Endothelial cell of umbilical vein (primary cell): ENCODE results near the gene CACNA1B. TPM values are rescaled to one million over a fixed set of nuclear protein-coding genes. Genes with fewer than 3 reads are reported as not detected.

Experiments used
- BruUV-seq: library from RNA; stranded (reverse); fragments of 400-500 nt; replicated peaks from 2 replicates; lab custom pipeline; 2021; lab: Mats Ljungman, UMichigan
- CTCF ChIA-PET: fragments of 300-600, 350-600 bp; sonication (Branson Sonifier 250); formaldehyde crosslinking; loops from one replicate; lab custom pipeline; 2021; ENCODE audit warnings: antibody characterized with exemption, inconsistent platforms; lab: Charles Lee
- POLR2A ChIA-PET: fragments of 300-600, 350-600 bp; sonication (Branson Sonifier 250); formaldehyde crosslinking; loops from one replicate; lab custom pipeline; 2021; ENCODE audit warnings: antibody characterized with exemption, inconsistent platforms; lab: Charles Lee
- DNase-seq: peaks from one replicate; pipeline ENCODE4 v3.0.0-alpha.2; 2011; ENCODE audit warnings: low read depth, low spot score
- FAIRE-seq: peaks from 2 replicates; lab custom pipeline; 2011; peaks lifted over from hg19 to GRCh38; lab: Jason Lieb, UNC
- H2AFZ ChIP-seq: 2 replicates; pipeline ENCODE4 v1.6.0; 2012; ENCODE audit warnings: low read depth, low read length, control low read depth, inconsistent platforms
- H3K27ac ChIP-seq: 2 replicates; pipeline ENCODE4 v1.5.1; 2011; ENCODE audit warnings: low read depth, mild to moderate bottlenecking, control low read depth, low read length, moderate library complexity; ENCODE audit not compliant: insufficient read depth
- H3K27me3 ChIP-seq, 2 experiments: 2 replicates each; pipeline versions ENCODE4 v1.6.0 to v1.6.1; 2011; ENCODE audit warnings: low read length in 2 of 2, mixed read lengths in 1 of 2; ENCODE audit not compliant: control insufficient read depth in 2 of 2, insufficient read depth in 2 of 2
- H3K36me3 ChIP-seq, 2 experiments: 2 replicates in 1 of 2; 3 replicates in 1 of 2; pipeline ENCODE4 v1.5.1; 2011; ENCODE audit warnings: low read length in 2 of 2, mild to moderate bottlenecking in 1 of 2, moderate library complexity in 1 of 2; ENCODE audit not compliant: control insufficient read depth in 2 of 2, insufficient read depth in 2 of 2; ENCODE audit errors: extremely low read depth in 1 of 2
- H3K4me1 ChIP-seq: 3 replicates; pipeline ENCODE4 v1.5.1; 2011; ENCODE audit warnings: mild to moderate bottlenecking, low read length; ENCODE audit not compliant: control insufficient read depth, insufficient read depth; ENCODE audit errors: extremely low read depth
- H3K4me2 ChIP-seq: 2 replicates; pipeline ENCODE4 v1.6.1; 2011; ENCODE audit warnings: low read length, control low read depth, mixed read lengths; ENCODE audit not compliant: insufficient read depth
- H3K4me3 ChIP-seq, 3 experiments: fragments of 200-600 bp in 1 of 3; sonication (generic), shearing (Covaris generic) in 1 of 3; replicated peaks in 1 of 3; 2 replicates each; pipeline ENCODE4 v1.5.1; 2011 to 2016; ENCODE audit warnings: control low read depth in 3 of 3, low read length in 3 of 3, mild to moderate bottlenecking in 2 of 3, inconsistent platforms in 1 of 3, low read depth in 1 of 3, moderate library complexity in 1 of 3; ENCODE audit not compliant: insufficient read depth in 1 of 3
- H3K79me2 ChIP-seq: 2 replicates; pipeline ENCODE4 v1.6.0; 2012; ENCODE audit warnings: low read length, inconsistent platforms; ENCODE audit not compliant: control insufficient read depth, insufficient read depth
- H3K9ac ChIP-seq: replicated peaks from 2 replicates; pipeline ENCODE3; 2011; ENCODE audit warnings: low read length, control low read depth; ENCODE audit not compliant: insufficient read depth; ENCODE audit errors: extremely low read depth
- H3K9me1 ChIP-seq: replicated peaks from 3 replicates; pipeline ENCODE4 v1.6.0; 2011; ENCODE audit warnings: mild to moderate bottlenecking, low read length; ENCODE audit not compliant: control insufficient read depth, insufficient read depth; ENCODE audit errors: extremely low read depth
- H3K9me3 ChIP-seq: replicated peaks from 2 replicates; pipeline ENCODE4 v1.5.1; 2012; ENCODE audit warnings: low read length, inconsistent platforms; ENCODE audit not compliant: control insufficient read depth, insufficient read depth
- H4K20me1 ChIP-seq: replicated peaks from 2 replicates; pipeline ENCODE3; 2011; ENCODE audit warnings: mild to moderate bottlenecking, low read length; ENCODE audit not compliant: control insufficient read depth, insufficient read depth; ENCODE audit errors: extremely low read depth
- CTCF ChIP-seq, 2 donors: IDR thresholded peaks; 1 replicate in 1 of 2; 2 replicates in 1 of 2; pipeline ENCODE4 v1.5.1; 2011; ENCODE audit warnings: low read length in 2 of 2, mild to moderate bottlenecking in 2 of 2, moderate library complexity in 2 of 2, control low read depth in 1 of 2, inconsistent platforms in 1 of 2, low read depth in 1 of 2; ENCODE audit not compliant: insufficient read depth in 1 of 2; ENCODE audit errors: extremely low read depth in 1 of 2
- EZH2 ChIP-seq: IDR thresholded peaks from 2 replicates; pipeline ENCODE4 v1.6.1; 2012; ENCODE audit warnings: borderline replicate concordance, low read depth, mild to moderate bottlenecking, moderate library complexity, low read length, inconsistent platforms; ENCODE audit not compliant: severe bottlenecking
- FOS ChIP-seq: IDR thresholded peaks from 2 replicates; pipeline ENCODE4 v1.6.1; 2011; ENCODE audit warnings: mild to moderate bottlenecking, low read length, moderate library complexity, borderline replicate concordance; ENCODE audit not compliant: insufficient read depth
- GATA2 ChIP-seq: IDR thresholded peaks from 2 replicates; pipeline ENCODE4 v1.7.0; 2011; ENCODE audit warnings: low read depth, mild to moderate bottlenecking, moderate library complexity, mixed read lengths, low read length; ENCODE audit not compliant: insufficient read length, insufficient read depth
- JUN ChIP-seq: IDR thresholded peaks from 2 replicates; pipeline ENCODE4 v1.6.1; 2011; ENCODE audit warnings: borderline replicate concordance, low read depth; ENCODE audit not compliant: insufficient read length, insufficient read depth
- MAX ChIP-seq: IDR thresholded peaks from 2 replicates; pipeline ENCODE4 v1.6.1; 2011; ENCODE audit not compliant: insufficient read depth, insufficient read length
- MYC ChIP-seq: IDR thresholded peaks from one replicate; pipeline ENCODE4 v1.6.1; 2011; ENCODE audit warnings: mild to moderate bottlenecking, low read depth, low read length
- POLR2A ChIP-seq: IDR thresholded peaks from 2 replicates; pipeline ENCODE4 v1.6.1; 2012; ENCODE audit warnings: low read depth, mild to moderate bottlenecking, control low read depth, low read length
- POLR2AphosphoS5 ChIP-seq: IDR thresholded peaks from 2 replicates; pipeline ENCODE4 v1.6.1; 2012; ENCODE audit warnings: low read depth, mild to moderate bottlenecking, control low read depth, low read length, moderate library complexity; ENCODE audit not compliant: insufficient read depth
- dilution Hi-C: fragments of 300-500 bp; cut with MboI; formaldehyde crosslinking; loops from one replicate; pipeline ENCODE4 v1.15.0; 2019; ENCODE audit warnings: low sequenced_read_pairs; ENCODE audit not compliant: extremely low pct_ligation_motif_present
- intact Hi-C: fragments of 100-400 bp; cut with micrococcal nuclease; formaldehyde crosslinking; loops from one replicate; pipeline ENCODE4 v1.10.0; 2022
- polyA plus RNA-seq, 4 experiments: library from polyadenylated mRNA; depleted of rRNA in 3 of 4; stranded (reverse) in 3 of 4; unstranded in 1 of 4; fragments of >200 nt; gene quantifications; 2 replicates each; pipeline versions ENCODE4 v1.2.1 to v1.2.3, GENCODE V29; 2011 to 2012; ENCODE audit warnings: missing spikeins in 1 of 4
- total RNA-seq: library from RNA; stranded (reverse); gene quantifications from 2 replicates; pipeline ENCODE4 v1.2.3, GENCODE V29; 2021

CACNA1B gene
- total and polyA plus RNA-seq, 2 donors (not counting 3 experiments of a cell fraction or from before 2014, with no cell fraction given) = 0.11 to 0.41 TPM

- H4K20me1 ChIP-seq = no peaks in the 10 kb centered on the region
- H3K27ac ChIP-seq = no peak overlapping the region
- H3K4me3 ChIP-seq = no peak overlapping the region
- no peak for FAIRE-seq
- dilution Hi-C loops = no loop called here
- H3K9ac ChIP-seq = no peak overlapping the region
- no peaks in the 10 kb centered on the region for H3K4me1 ChIP-seq
- H3K27me3 ChIP-seq = no peaks in the 10 kb centered on the region
- no TSS peak for BruUV-seq
- intact Hi-C loops = no loop called here
- no peaks in the 10 kb centered on the region for H3K9me1 ChIP-seq
- peaks cover 2% of the 10 kb centered on the region for H3K9me3 ChIP-seq
- H3K4me2 ChIP-seq = no peak overlapping the region
- no peaks in the 10 kb centered on the region for H3K79me2 ChIP-seq
- TF ChIP-seq GATA2 (no peak), JUN (no peak), POLR2A (no peak), POLR2AphosphoS5 (no peak), MAX (no peak), FOS (no peak), EZH2 (no peak), MYC (no peak), CTCF (IDR thresholded peaks at IDR 0.05; ENCODE audit: extremely low read depth in 1 of 2, insufficient read depth in 1 of 2, low read depth in 1 of 2, low read length in 2 of 2) (no peak)
- H3K36me3 ChIP-seq = no peaks in the 10 kb centered on the region
- DNase-seq = no peak
- ChIA-PET CTCF (no interaction called here), POLR2A (no interaction called here)
- no peak overlapping the region for H2AFZ ChIP-seq
Observed at GRCh38 chr9:138075961-138076649, 198.5 kb downstream of the CACNA1B start.
